Left ventricle myocardium superior (tissue), 1 donor: ENCODE data around the gene KSR2. TPM values are rescaled to one million over a fixed set of nuclear protein-coding genes. Genes with fewer than 3 reads are reported as not detected.
A peak's percentile ranks its signal among the peaks of the same experiment; 100 is the strongest.
"Not testable (repeated sequence)": the region's sequence is repeated elsewhere in the genome, so short reads cannot be mapped to it uniquely, and the experiment has no call there.

ENCODE experiments used
- ATAC-seq: fragments of 200-7000 bp; cut with Tn5 transposase; one replicate; pipeline ENCODE4 v1.9.1; 2020; ENCODE audit warnings: mild to moderate bottlenecking, moderate library complexity
- DNase-seq: peaks from one replicate; pipeline ENCODE4 v3.0.0-alpha.2; 2020
- intact Hi-C: fragments of 100-400 bp; cut with micrococcal nuclease; formaldehyde crosslinking; loops from one replicate; pipeline ENCODE4 v1.11.0; 2022
- total RNA-seq: library from RNA; stranded (reverse); fragmentation: NEBNext Ultra II Directional; extraction: Animal tissue kit (Norgen Biotek cat#: 25700); gene quantifications from one replicate; pipeline ENCODE4 v1.2.1, GENCODE V29; 2021
- donor health status: DM: no; HTN: yes; CAD: no; lungs with severe emphysema.

KSR2 gene
- total RNA-seq, 1 donor from 2014 or later = not detected

GRCh38 chr12:117792471-117792870 is 176.3 kb downstream of the KSR2 start:
- peak; percentile 74 for ATAC-seq
- DNase-seq = no peak
- intact Hi-C loops = no loop called here

- intact Hi-C loops = no loop called here
- DNase-seq (no peak), ATAC-seq (no peak)
Measured at GRCh38 chr12:117790948-117791347, 177.8 kb downstream of the KSR2 start.

- intact Hi-C loops = no loop called here
- ATAC-seq (no peak), DNase-seq (no peak)
Measured at GRCh38 chr12:117790198-117790597, 178.6 kb downstream of the KSR2 start.

GRCh38 chr12:117789195-117789912 is 179.4 kb downstream of the KSR2 start:
- DNase-seq (no peak), ATAC-seq (no peak)
- intact Hi-C loops = no loop called here

- DNase-seq = no peak
- ATAC-seq = no peak
- intact Hi-C loops = no loop called here
Measured at GRCh38 chr12:117778656-117779055, 190.1 kb downstream of the KSR2 start.

- ATAC-seq (no peak), DNase-seq (no peak)
- intact Hi-C loops = no loop called here
Measured at GRCh38 chr12:117774941-117775775, 193.6 kb downstream of the KSR2 start.

- ATAC-seq (no peak), DNase-seq (no peak)
- intact Hi-C loops = no loop called here
Measured at GRCh38 chr12:117768860-117769259, 199.9 kb downstream of the KSR2 start.

GRCh38 chr12:117766008-117766407 is 202.8 kb downstream of the KSR2 start:
- intact Hi-C loops = no loop called here
- DNase-seq (no peak), ATAC-seq (no peak)

- DNase-seq = no peak
- intact Hi-C loops = no loop called here
- ATAC-seq = no peak
Measured at GRCh38 chr12:117762143-117762542, 206.6 kb downstream of the KSR2 start.

GRCh38 chr12:117761528-117762100 is 207.2 kb downstream of the KSR2 start:
- no peak for DNase-seq
- intact Hi-C loops = no loop called here
- ATAC-seq = no peak

- intact Hi-C loops = no loop called here
- DNase-seq (no peak), ATAC-seq (no peak)
Measured at GRCh38 chr12:117760990-117761389, 207.8 kb downstream of the KSR2 start.

GRCh38 chr12:117750657-117751056 is 218.1 kb downstream of the KSR2 start:
- no peak for ATAC-seq

GRCh38 chr12:117749431-117749830 is 219.4 kb downstream of the KSR2 start:
- intact Hi-C loops = no loop called here
- DNase-seq (no peak), ATAC-seq (no peak)

More at GRCh38 chr12:117750657-117751056, 218.1 kb downstream of the KSR2 start:
- DNase-seq = no peak
- intact Hi-C loops = no loop called here

GRCh38 chr12:117746358-117746757 is 222.4 kb downstream of the KSR2 start:
- DNase-seq, intact Hi-C loops, ATAC-seq: not testable (repeated sequence)

- intact Hi-C loops = no loop called here
- DNase-seq (no peak), ATAC-seq (no peak)
Measured at GRCh38 chr12:117744418-117744817, 224.4 kb downstream of the KSR2 start.

- intact Hi-C loops = no loop called here
- DNase-seq = no peak
- no peak for ATAC-seq
Measured at GRCh38 chr12:117743761-117744160, 225.0 kb downstream of the KSR2 start.

GRCh38 chr12:117742721-117743120 is 226.1 kb downstream of the KSR2 start:
- DNase-seq (no peak), ATAC-seq (no peak)
- intact Hi-C loops = no loop called here

GRCh38 chr12:117738233-117738632 is 230.6 kb downstream of the KSR2 start:
- ATAC-seq (no peak), DNase-seq (no peak)

GRCh38 chr12:117733549-117733805 is 235.3 kb downstream of the KSR2 start:
- DNase-seq (no peak), ATAC-seq (no peak)
- intact Hi-C loops = no loop called here

More at GRCh38 chr12:117738233-117738632, 230.6 kb downstream of the KSR2 start:
- intact Hi-C loops = no loop called here

- DNase-seq = no peak
- no peak for ATAC-seq
- intact Hi-C loops = no loop called here
Measured at GRCh38 chr12:117732761-117733548, 235.8 kb downstream of the KSR2 start.
